ENCODE data around the gene EXOC3L4. TPM values are rescaled to one million over a fixed set of nuclear protein-coding genes. Genes with fewer than 3 reads are reported as not detected.
"Not testable (repeated sequence)": the region's sequence is repeated elsewhere in the genome, so short reads cannot be mapped to it uniquely, and the experiment has no call there.

The EXOC3L4 gene
- total and polyA plus RNA-seq, 2 donors: 16.0 to 83.7 TPM

- not testable (repeated sequence) for DNase-seq (ENCODE audit: low read depth in 6 of 9, low spot score in 9 of 9); H3K4me3 ChIP-seq (ENCODE audit: low read length in 2 of 2)
- WGBS: 72% methylated on average over 12 of the region's 12 CpGs
Observed at GRCh38 chr14:103115086-103115679, 20.7 kb downstream of the EXOC3L4 start.

DNA sequence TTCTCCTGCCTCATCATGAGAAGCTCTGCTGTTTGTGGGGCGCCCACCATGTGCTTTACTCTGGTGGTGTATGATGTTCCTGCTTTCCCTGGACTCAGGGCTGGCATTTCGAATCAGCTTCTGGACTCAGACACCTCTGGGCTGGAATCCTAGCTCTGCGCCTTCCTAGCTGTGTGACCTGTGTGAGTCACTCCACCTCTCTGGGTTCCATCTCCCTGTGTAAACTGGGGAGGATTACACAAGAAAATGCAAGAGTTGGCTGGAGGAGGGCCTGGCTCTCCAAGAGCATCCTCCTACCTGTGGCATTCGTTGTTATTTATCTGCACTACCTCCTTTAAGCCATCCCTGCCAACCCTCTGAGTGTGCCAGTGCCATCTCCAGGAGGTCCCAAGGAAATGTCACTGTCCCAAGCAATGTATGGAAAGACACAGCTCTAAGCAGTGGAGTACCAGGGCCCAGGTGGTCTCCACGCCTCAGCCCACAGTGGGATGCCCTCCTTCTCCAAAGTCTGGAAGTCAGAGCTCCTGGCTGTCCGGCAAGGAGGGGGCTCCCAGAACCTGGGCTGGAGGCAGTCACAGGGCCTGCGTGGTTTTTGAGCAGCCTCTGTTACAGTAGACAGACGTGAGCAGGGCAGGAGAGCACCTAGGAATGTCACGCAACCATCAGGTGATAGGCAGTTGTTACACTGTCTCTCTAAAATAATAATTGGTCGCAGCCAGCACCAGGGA lies 21.5 kb downstream of the EXOC3L4 start:
- 92% methylated on average over 10 of the region's 10 CpGs for WGBS
- Histone ChIP-seq H3K4me3 (ENCODE audit: low read length in 2 of 2) (no peak overlapping the region), H3K36me3 (ENCODE audit: control insufficient read depth in 2 of 2, insufficient read depth in 2 of 2, low read length in 1 of 2) (no peaks in the 10 kb centered on the region), H3K27ac (ENCODE audit: low read depth in 1 of 2, low read length in 1 of 2) (no peak overlapping the region), H3K4me1 (ENCODE audit: control insufficient read depth in 2 of 2, insufficient read depth in 2 of 2, low read length in 2 of 2) (peaks cover 29 to 57% of the 10 kb centered on the region in 2 donors), H3K27me3 (ENCODE audit: control insufficient read depth in 2 of 2, insufficient read depth in 1 of 2, low read length in 1 of 2) (peaks cover 0 to 4% of the 10 kb centered on the region in 2 donors), H3K9me3 (ENCODE audit: control insufficient read depth in 2 of 2, insufficient read depth in 1 of 2, low read length in 1 of 2) (no peaks in the 10 kb centered on the region)
- DNase-seq (ENCODE audit: low read depth in 6 of 9, low spot score in 9 of 9): no peak

More at GRCh38 chr14:103115086-103115679, 20.7 kb downstream of the EXOC3L4 start:
- peak overlapping the region in 1 of 2 donors; percentile 55 for H3K27ac ChIP-seq (ENCODE audit: low read depth in 1 of 2, low read length in 1 of 2)
- H3K4me1 ChIP-seq (ENCODE audit: control insufficient read depth in 2 of 2, insufficient read depth in 2 of 2, low read length in 2 of 2): peaks cover 31 to 57% of the 10 kb centered on the region in 2 donors
- not testable (repeated sequence) for H3K27me3 ChIP-seq (ENCODE audit: control insufficient read depth in 2 of 2, insufficient read depth in 1 of 2, low read length in 1 of 2); H3K36me3 ChIP-seq (ENCODE audit: control insufficient read depth in 2 of 2, insufficient read depth in 2 of 2, low read length in 1 of 2); H3K9me3 ChIP-seq (ENCODE audit: control insufficient read depth in 2 of 2, insufficient read depth in 1 of 2, low read length in 1 of 2)

GRCh38 chr14:103116636-103117035 lies 22.1 kb downstream of the EXOC3L4 start:
- no peak overlapping the region for H3K4me3 ChIP-seq (ENCODE audit: low read length in 2 of 2)
- H3K27ac ChIP-seq (ENCODE audit: low read depth in 1 of 2, low read length in 1 of 2): no peak overlapping the region
- H3K27me3 ChIP-seq (ENCODE audit: control insufficient read depth in 2 of 2, insufficient read depth in 1 of 2, low read length in 1 of 2): peaks cover 0 to 10% of the 10 kb centered on the region in 2 donors
- WGBS: 94% methylated on average over 17 of the region's 17 CpGs
- H3K4me1 ChIP-seq (ENCODE audit: control insufficient read depth in 2 of 2, insufficient read depth in 2 of 2, low read length in 2 of 2): peaks cover 28 to 57% of the 10 kb centered on the region in 2 donors
- no peak for DNase-seq (ENCODE audit: low read depth in 6 of 9, low spot score in 9 of 9)
- H3K36me3 ChIP-seq (ENCODE audit: control insufficient read depth in 2 of 2, insufficient read depth in 2 of 2, low read length in 1 of 2): no peaks in the 10 kb centered on the region
- H3K9me3 ChIP-seq (ENCODE audit: control insufficient read depth in 2 of 2, insufficient read depth in 1 of 2, low read length in 1 of 2): no peaks in the 10 kb centered on the region

- WGBS: 95% methylated on average over 7 of the region's 7 CpGs
- not testable (repeated sequence) for H3K36me3 ChIP-seq (ENCODE audit: control insufficient read depth in 2 of 2, insufficient read depth in 2 of 2, low read length in 1 of 2); H3K9me3 ChIP-seq (ENCODE audit: control insufficient read depth in 2 of 2, insufficient read depth in 1 of 2, low read length in 1 of 2); H3K4me3 ChIP-seq (ENCODE audit: low read length in 2 of 2); H3K27ac ChIP-seq (ENCODE audit: low read depth in 1 of 2, low read length in 1 of 2); DNase-seq (ENCODE audit: low read depth in 6 of 9, low spot score in 9 of 9)
- peaks cover 4 to 19% of the 10 kb centered on the region in 2 donors for H3K27me3 ChIP-seq (ENCODE audit: control insufficient read depth in 2 of 2, insufficient read depth in 1 of 2, low read length in 1 of 2)
- H3K4me1 ChIP-seq (ENCODE audit: control insufficient read depth in 2 of 2, insufficient read depth in 2 of 2, low read length in 2 of 2): peaks cover 24 to 56% of the 10 kb centered on the region in 2 donors
Observed at GRCh38 chr14:103117499-103117898, 23.0 kb downstream of the EXOC3L4 start.

DNA sequence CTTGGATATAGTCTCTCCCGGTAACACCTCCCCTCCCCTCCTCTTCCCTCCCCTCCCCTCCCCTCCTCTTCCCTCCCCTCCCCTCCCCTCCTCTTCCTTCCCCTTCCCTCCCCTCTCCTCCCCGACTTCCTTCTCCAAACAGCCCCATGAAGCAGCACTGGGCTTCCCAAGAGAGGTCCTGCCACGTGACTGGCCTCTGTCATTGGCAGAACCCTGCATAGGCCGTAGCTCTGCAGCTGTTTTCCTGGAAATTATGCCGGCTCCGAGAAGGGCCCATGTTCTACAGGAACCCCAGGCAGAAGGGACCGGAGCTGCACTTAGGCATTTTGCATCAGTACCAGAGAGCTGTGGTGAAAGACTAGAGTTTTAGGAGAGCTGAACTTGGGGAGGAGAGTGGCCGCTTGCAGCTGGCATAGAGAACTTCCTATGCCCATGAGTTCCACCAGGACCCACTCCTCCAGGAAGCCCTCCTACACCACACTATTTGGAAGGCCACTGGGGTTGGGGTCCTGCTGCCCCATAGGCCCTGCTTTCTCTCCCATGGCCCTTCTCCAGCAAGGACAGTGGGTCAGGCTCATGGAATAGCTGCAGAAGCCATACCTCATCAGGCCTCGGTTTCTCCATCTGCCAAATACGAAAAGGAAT lies 23.6 kb downstream of the EXOC3L4 start:
- no peak for DNase-seq (ENCODE audit: low read depth in 6 of 9, low spot score in 9 of 9)
- Histone ChIP-seq H3K4me3 (ENCODE audit: low read length in 2 of 2) (no peak overlapping the region), H3K27me3 (ENCODE audit: control insufficient read depth in 2 of 2, insufficient read depth in 1 of 2, low read length in 1 of 2) (peaks cover 7 to 25% of the 10 kb centered on the region in 2 donors), H3K36me3 (ENCODE audit: control insufficient read depth in 2 of 2, insufficient read depth in 2 of 2, low read length in 1 of 2) (no peaks in the 10 kb centered on the region), H3K4me1 (ENCODE audit: control insufficient read depth in 2 of 2, insufficient read depth in 2 of 2, low read length in 2 of 2) (peaks cover 22 to 54% of the 10 kb centered on the region in 2 donors), H3K27ac (ENCODE audit: low read depth in 1 of 2, low read length in 1 of 2) (no peak overlapping the region), H3K9me3 (ENCODE audit: control insufficient read depth in 2 of 2, insufficient read depth in 1 of 2, low read length in 1 of 2) (no peaks in the 10 kb centered on the region)
- 38% methylated on average over 10 of the region's 10 CpGs for WGBS

DNA sequence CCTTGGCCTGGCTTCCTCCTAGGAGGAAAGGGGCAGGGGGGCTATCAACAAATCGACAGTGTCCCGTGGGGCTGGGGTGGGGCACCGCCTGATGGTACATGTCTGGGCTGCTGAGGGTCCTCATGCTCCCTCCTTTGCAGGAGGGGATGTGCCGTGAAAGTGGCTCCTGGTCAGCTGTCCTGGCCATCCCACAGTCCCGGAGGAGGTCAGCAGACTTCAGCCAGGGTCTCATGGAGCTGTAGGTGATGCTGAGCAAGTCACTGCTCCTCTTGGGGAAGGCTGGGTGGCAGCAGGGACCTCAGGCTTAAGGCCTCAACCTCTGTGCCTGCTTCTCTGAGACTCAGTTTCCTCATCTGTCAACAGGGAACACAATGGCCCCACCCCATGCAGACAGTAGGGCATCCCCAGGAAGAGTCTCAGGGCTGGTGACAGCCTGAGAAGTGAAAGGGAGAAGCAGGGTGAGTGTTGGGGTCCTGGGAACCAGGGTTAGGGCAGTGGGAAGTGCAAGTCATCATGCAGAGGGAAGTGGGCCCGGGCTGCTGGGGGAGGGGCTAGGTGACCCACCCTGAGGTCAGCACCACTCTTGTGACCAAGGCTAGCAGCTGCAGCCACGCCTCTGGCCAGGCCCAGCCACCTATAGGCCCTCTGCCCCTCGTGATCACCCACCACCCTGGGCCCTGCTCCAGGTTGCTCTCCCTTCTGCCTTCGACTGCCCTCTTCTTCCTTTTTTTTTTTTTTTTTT lies 24.3 kb downstream of the EXOC3L4 start:
- no peak for DNase-seq (ENCODE audit: low read depth in 6 of 9, low spot score in 9 of 9)
- Histone ChIP-seq H3K9me3 (ENCODE audit: control insufficient read depth in 2 of 2, insufficient read depth in 1 of 2, low read length in 1 of 2) (no peaks in the 10 kb centered on the region), H3K27me3 (ENCODE audit: control insufficient read depth in 2 of 2, insufficient read depth in 1 of 2, low read length in 1 of 2) (peaks cover 11 to 31% of the 10 kb centered on the region in 2 donors), H3K36me3 (ENCODE audit: control insufficient read depth in 2 of 2, insufficient read depth in 2 of 2, low read length in 1 of 2) (no peaks in the 10 kb centered on the region), H3K27ac (ENCODE audit: low read depth in 1 of 2, low read length in 1 of 2) (no peak overlapping the region), H3K4me1 (ENCODE audit: control insufficient read depth in 2 of 2, insufficient read depth in 2 of 2, low read length in 2 of 2) (peaks cover 22 to 49% of the 10 kb centered on the region in 2 donors), H3K4me3 (ENCODE audit: low read length in 2 of 2) (no peak overlapping the region)
- WGBS: 67% methylated on average over 9 of the region's 9 CpGs

DNA sequence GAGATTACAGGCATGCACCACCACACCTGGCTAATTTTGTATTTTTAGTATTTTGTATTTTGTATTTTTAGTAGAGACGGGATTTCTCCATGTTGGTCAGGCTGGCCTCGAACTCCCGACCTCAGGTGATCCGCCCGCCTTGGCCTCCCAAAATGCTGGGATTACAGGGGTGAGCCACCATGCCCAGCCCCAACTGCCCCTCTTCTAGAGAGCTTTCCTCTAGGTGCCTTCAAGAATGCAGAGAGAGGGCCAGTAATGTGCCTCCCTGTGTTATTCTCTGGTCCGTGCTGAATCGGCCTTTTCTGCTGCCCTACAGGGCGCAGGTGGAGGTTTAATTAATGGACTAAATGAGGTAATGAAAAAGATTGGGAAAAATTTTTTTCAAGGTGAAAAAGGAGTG lies 25.0 kb downstream of the EXOC3L4 start:
- H3K9me3 ChIP-seq (ENCODE audit: control insufficient read depth in 2 of 2, insufficient read depth in 1 of 2, low read length in 1 of 2); H3K36me3 ChIP-seq (ENCODE audit: control insufficient read depth in 2 of 2, insufficient read depth in 2 of 2, low read length in 1 of 2); DNase-seq (ENCODE audit: low read depth in 6 of 9, low spot score in 9 of 9); H3K4me3 ChIP-seq (ENCODE audit: low read length in 2 of 2); H3K27ac ChIP-seq (ENCODE audit: low read depth in 1 of 2, low read length in 1 of 2): not testable (repeated sequence)
- WGBS: 91% methylated on average over 8 of the region's 8 CpGs
- Histone ChIP-seq H3K27me3 (ENCODE audit: control insufficient read depth in 2 of 2, insufficient read depth in 1 of 2, low read length in 1 of 2) (peaks cover 11 to 38% of the 10 kb centered on the region in 2 donors), H3K4me1 (ENCODE audit: control insufficient read depth in 2 of 2, insufficient read depth in 2 of 2, low read length in 2 of 2) (peaks cover 27 to 52% of the 10 kb centered on the region in 2 donors)

GRCh38 chr14:103121121-103121845 lies 26.8 kb downstream of the EXOC3L4 start:
- DNase-seq (ENCODE audit: low read depth in 6 of 9, low spot score in 9 of 9): no peak
- Histone ChIP-seq H3K27ac (ENCODE audit: low read depth in 1 of 2, low read length in 1 of 2) (peak overlapping the region; percentile 57 to 71), H3K4me3 (ENCODE audit: low read length in 2 of 2) (no peak overlapping the region), H3K27me3 (ENCODE audit: control insufficient read depth in 2 of 2, insufficient read depth in 1 of 2, low read length in 1 of 2) (peaks cover 11 to 52% of the 10 kb centered on the region in 2 donors), H3K9me3 (ENCODE audit: control insufficient read depth in 2 of 2, insufficient read depth in 1 of 2, low read length in 1 of 2) (no peaks in the 10 kb centered on the region), H3K36me3 (ENCODE audit: control insufficient read depth in 2 of 2, insufficient read depth in 2 of 2, low read length in 1 of 2) (no peaks in the 10 kb centered on the region), H3K4me1 (ENCODE audit: control insufficient read depth in 2 of 2, insufficient read depth in 2 of 2, low read length in 2 of 2) (peaks cover 27 to 56% of the 10 kb centered on the region in 2 donors)
- 48% methylated on average over 18 of the region's 18 CpGs for WGBS
